B cell (primary cell): ENCODE measurements around the gene PPP3R2. TPM values are rescaled to one million over a fixed set of nuclear protein-coding genes. Genes with fewer than 3 reads are reported as not detected.

Experiments
- ATAC-seq: fragments of 200-7000 bp; cut with Tn5 transposase; one replicate; pipeline ENCODE4 v1.10.0; 2021; ENCODE audit warnings: low read depth, mild to moderate bottlenecking, moderate number of reproducible peaks, moderate library complexity
- CTCF ChIA-PET: fragments of 350-600 bp; sonication (Branson Sonifier 250); formaldehyde crosslinking; loops from one replicate; lab custom pipeline; 2021; ENCODE audit warnings: antibody characterized with exemption, inconsistent platforms; lab: Charles Lee
- POLR2A ChIA-PET: fragments of 350-600 bp; sonication (Branson Sonifier 250); formaldehyde crosslinking; loops from one replicate; lab custom pipeline; 2021; ENCODE audit warnings: antibody characterized with exemption; lab: Charles Lee
- DNase-seq: peaks from one replicate; pipeline ENCODE4 v3.0.0; 2013
- H2AFZ ChIP-seq: 2 replicates; pipeline ENCODE4 v1.6.1; 2012; ENCODE audit warnings: mild to moderate bottlenecking, low read depth, low read length; ENCODE audit not compliant: insufficient read depth, poor library complexity, severe bottlenecking
- H3K27ac ChIP-seq, 2 donors: 1 replicate in 1 of 2; 2 replicates in 1 of 2; pipeline ENCODE4 v1.5.1; 2012 to 2013; ENCODE audit warnings: low read length in 2 of 2, mild to moderate bottlenecking in 2 of 2, moderate library complexity in 1 of 2
- H3K27me3 ChIP-seq, 4 experiments: fragments of 200-600 bp in 1 of 4; sonication (generic) in 1 of 4; replicated peaks in 1 of 4; 1 replicate in 2 of 4; 2 replicates in 2 of 4; pipeline versions ENCODE4 v1.6.1 to v1.7.0; 2013 to 2016; ENCODE audit warnings: low read length in 3 of 4, mild to moderate bottlenecking in 2 of 4, mixed read lengths in 1 of 4, moderate library complexity in 1 of 4; ENCODE audit not compliant: insufficient read depth in 4 of 4, control insufficient read depth in 3 of 4; ENCODE audit errors: control extremely low read depth in 1 of 4
- H3K36me3 ChIP-seq, 2 experiments: replicated peaks in 1 of 2; 1 replicate in 1 of 2; 2 replicates in 1 of 2; pipeline versions ENCODE4 v1.6.1 to v1.7.1; 2013; ENCODE audit warnings: low read length in 1 of 2; ENCODE audit not compliant: insufficient read depth in 2 of 2, control insufficient read depth in 1 of 2; ENCODE audit errors: control extremely low read depth in 1 of 2, extremely low read depth in 1 of 2
- H3K4me1 ChIP-seq, 2 donors: fragments of 200-600 bp in 1 of 2; sonication (generic) in 1 of 2; 1 replicate in 1 of 2; 2 replicates in 1 of 2; pipeline versions ENCODE4 v1.5.1 to v1.6.1; 2013 to 2017; ENCODE audit warnings: low read length in 2 of 2; ENCODE audit not compliant: control insufficient read depth in 2 of 2, insufficient read depth in 2 of 2
- H3K4me2 ChIP-seq: replicated peaks from 2 replicates; pipeline ENCODE3; 2012; ENCODE audit warnings: mild to moderate bottlenecking, low read depth, low read length; ENCODE audit not compliant: poor library complexity, severe bottlenecking
- H3K4me3 ChIP-seq, 5 experiments: fragments of 200-600 bp in 1 of 5; sonication (generic) in 1 of 5; 1 replicate in 3 of 5; 2 replicates in 2 of 5; pipeline versions ENCODE4 v1.5.1 to v1.7.0; 2011 to 2016; ENCODE audit warnings: low read length in 4 of 5, mild to moderate bottlenecking in 4 of 5, low read depth in 2 of 5, control low read depth in 1 of 5, moderate library complexity in 1 of 5; ENCODE audit not compliant: insufficient read depth in 1 of 5; ENCODE audit errors: control extremely low read depth in 1 of 5, extremely low read depth in 1 of 5
- H3K79me2 ChIP-seq: fragments of 200-600 bp; sonication (generic); one replicate; pipeline ENCODE4 v1.6.0; 2016; ENCODE audit warnings: low read length; ENCODE audit not compliant: control insufficient read depth, insufficient read depth
- H3K9ac ChIP-seq: fragments of 200-600 bp; sonication (generic); 2 replicates; pipeline ENCODE4 v1.6.1; 2017; ENCODE audit warnings: mild to moderate bottlenecking, low read length, moderate library complexity
- H3K9me3 ChIP-seq, 3 donors: one replicate each; pipeline versions ENCODE4 v1.6.1 to v1.7.1; 2013; ENCODE audit warnings: low read length in 2 of 3; ENCODE audit not compliant: control insufficient read depth in 2 of 3, insufficient read depth in 1 of 3; ENCODE audit errors: control extremely low read depth in 1 of 3
- H4K20me1 ChIP-seq: 2 replicates; pipeline ENCODE4 v1.6.0; 2012; ENCODE audit warnings: mild to moderate bottlenecking, low read length; ENCODE audit not compliant: insufficient read depth, control insufficient read depth, poor library complexity, severe bottlenecking
- H3K27ac Mint-ChIP-seq: one replicate; pipeline ENCODE4 v1.8.0; 2021; ENCODE audit warnings: mixed read lengths
- H3K27me3 Mint-ChIP-seq: one replicate; pipeline ENCODE4 v1.8.0; 2021; ENCODE audit warnings: mixed read lengths
- H3K4me1 Mint-ChIP-seq: one replicate; pipeline ENCODE4 v1.8.0; 2021; ENCODE audit warnings: mixed read lengths
- H3K4me3 Mint-ChIP-seq: one replicate; pipeline ENCODE4 v1.8.0; 2021; ENCODE audit warnings: mixed read lengths
- H3K9me3 Mint-ChIP-seq: one replicate; pipeline ENCODE4 v1.8.0; 2022; ENCODE audit warnings: mixed read lengths; ENCODE audit not compliant: insufficient read depth
- EZH2 ChIP-seq: IDR thresholded peaks from 2 replicates; pipeline ENCODE4 v1.6.1; 2012; ENCODE audit warnings: borderline replicate concordance, low read depth, mild to moderate bottlenecking, moderate library complexity, low read length; ENCODE audit not compliant: insufficient read depth, poor library complexity, severe bottlenecking
- WGBS: methylation state at CpG from one replicate; pipeline ENCODE4 v1.1.5; 2013; ENCODE audit warnings: missing lambda C conversion rate; ENCODE audit not compliant: insufficient coverage; 5-methylcytosine and 5-hydroxymethylcytosine counted together
- intact Hi-C: fragments of 100-400 bp; cut with micrococcal nuclease; formaldehyde crosslinking; loops from one replicate; pipeline ENCODE4 v1.10.0; 2022
- polyA plus RNA-seq: library from polyadenylated mRNA; depleted of rRNA; stranded (reverse); fragments of >200 nt; gene quantifications from 2 replicates; pipeline ENCODE4 v1.2.3, GENCODE V29; 2012
- total RNA-seq, 2 donors: library from RNA; stranded (reverse); fragments of 120-200 nt in 1 of 2; gene quantifications; 1 replicate in 1 of 2; 2 replicates in 1 of 2; pipeline versions ENCODE4 v1.2.3 to v1.2.4, GENCODE V29; 2013 to 2022
- TF ChIP-seq, protein P1 (sequence below): fragments of 200-600 bp; IDR thresholded peaks from one replicate; pipeline ENCODE4 v1.8.0; 2022; ENCODE audit warnings: antibody characterized with exemption, mild to moderate bottlenecking

PPP3R2 gene
- total and polyA plus RNA-seq, 2 donors (not counting 1 experiment from before 2014, with no cell fraction given): not detected

GRCh38 chr9:101587332-101588043 lies 7.3 kb downstream of the PPP3R2 start:
- CTCF ChIA-PET: no interaction called here
- intact Hi-C loops: no loop called here
- Histone ChIP-seq H3K27ac (no peak overlapping the region), H3K4me2 (no peak overlapping the region), H3K9me3 (no peaks in the 10 kb centered on the region), H2AFZ (no peak overlapping the region), H4K20me1 (no peaks in the 10 kb centered on the region), H3K4me1 (no peaks in the 10 kb centered on the region), H3K36me3 (no peaks in the 10 kb centered on the region), H3K79me2 (no peaks in the 10 kb centered on the region), H3K27me3 (no peaks in the 10 kb centered on the region), H3K9ac (no peak overlapping the region), H3K4me3 (no peak overlapping the region)
- ATAC-seq (no peak), DNase-seq (no peak)
- peaks cover 7% of the 10 kb centered on the region for H3K27me3 Mint-ChIP-seq
- POLR2A ChIA-PET: no interaction called here
- TF ChIP-seq, protein P1, sequence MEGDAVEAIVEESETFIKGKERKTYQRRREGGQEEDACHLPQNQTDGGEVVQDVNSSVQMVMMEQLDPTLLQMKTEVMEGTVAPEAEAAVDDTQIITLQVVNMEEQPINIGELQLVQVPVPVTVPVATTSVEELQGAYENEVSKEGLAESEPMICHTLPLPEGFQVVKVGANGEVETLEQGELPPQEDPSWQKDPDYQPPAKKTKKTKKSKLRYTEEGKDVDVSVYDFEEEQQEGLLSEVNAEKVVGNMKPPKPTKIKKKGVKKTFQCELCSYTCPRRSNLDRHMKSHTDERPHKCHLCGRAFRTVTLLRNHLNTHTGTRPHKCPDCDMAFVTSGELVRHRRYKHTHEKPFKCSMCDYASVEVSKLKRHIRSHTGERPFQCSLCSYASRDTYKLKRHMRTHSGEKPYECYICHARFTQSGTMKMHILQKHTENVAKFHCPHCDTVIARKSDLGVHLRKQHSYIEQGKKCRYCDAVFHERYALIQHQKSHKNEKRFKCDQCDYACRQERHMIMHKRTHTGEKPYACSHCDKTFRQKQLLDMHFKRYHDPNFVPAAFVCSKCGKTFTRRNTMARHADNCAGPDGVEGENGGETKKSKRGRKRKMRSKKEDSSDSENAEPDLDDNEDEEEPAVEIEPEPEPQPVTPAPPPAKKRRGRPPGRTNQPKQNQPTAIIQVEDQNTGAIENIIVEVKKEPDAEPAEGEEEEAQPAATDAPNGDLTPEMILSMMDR: no peak
- TF ChIP-seq EZH2: no peak
- no peak overlapping the region for H3K27ac Mint-ChIP-seq
- WGBS: no CpG with 5 or more reads among the region's 4 CpGs
- H3K4me3 Mint-ChIP-seq: no peak overlapping the region
- no peaks in the 10 kb centered on the region for H3K4me1 Mint-ChIP-seq
- H3K9me3 Mint-ChIP-seq: no peaks in the 10 kb centered on the region

GRCh38 chr9:101586651-101587050 lies 8.1 kb downstream of the PPP3R2 start:
- Histone ChIP-seq H2AFZ (no peak overlapping the region), H3K27ac (no peak overlapping the region), H3K4me3 (no peak overlapping the region), H3K9ac (no peak overlapping the region), H3K4me1 (no peaks in the 10 kb centered on the region), H3K27me3 (no peaks in the 10 kb centered on the region), H3K9me3 (no peaks in the 10 kb centered on the region), H3K36me3 (no peaks in the 10 kb centered on the region), H4K20me1 (no peaks in the 10 kb centered on the region), H3K4me2 (no peak overlapping the region), H3K79me2 (no peaks in the 10 kb centered on the region)
- peaks cover 9% of the 10 kb centered on the region for H3K27me3 Mint-ChIP-seq
- ATAC-seq (no peak), DNase-seq (no peak)
- H3K9me3 Mint-ChIP-seq: no peaks in the 10 kb centered on the region
- ChIA-PET CTCF (no interaction called here), POLR2A (no interaction called here)
- 90% methylated on average over 3 of the region's 5 CpGs for WGBS
- TF ChIP-seq EZH2: no peak
- TF ChIP-seq, protein P1: no peak
- H3K4me1 Mint-ChIP-seq: no peaks in the 10 kb centered on the region
- H3K27ac Mint-ChIP-seq: no peak overlapping the region
- intact Hi-C loops: no loop called here
- H3K4me3 Mint-ChIP-seq: no peak overlapping the region
